ENCODE measurements around the gene MAP2K2.

GRCh38 chr19:4055209-4055552 is 68.7 kb downstream of the MAP2K2 start:
- no peak for TF ChIP-seq CTCF (IDR thresholded peaks at IDR 0.05)
- TF ChIP-seq POLR2A (IDR thresholded peaks at IDR 0.05), result no peak

All from adrenal gland (tissue), 5 donors.